NCI-H524 (cell line): ENCODE measurements around the gene CST9.
"Not testable (repeated sequence)": the region's sequence is repeated elsewhere in the genome, so short reads cannot be mapped to it uniquely, and the experiment has no call there.

ENCODE experiments used
- DNase-seq, 2 experiments: peaks; one replicate each; lab custom pipeline; 2025; lab: John Stamatoyannopoulos, UW

CST9 gene

DNA sequence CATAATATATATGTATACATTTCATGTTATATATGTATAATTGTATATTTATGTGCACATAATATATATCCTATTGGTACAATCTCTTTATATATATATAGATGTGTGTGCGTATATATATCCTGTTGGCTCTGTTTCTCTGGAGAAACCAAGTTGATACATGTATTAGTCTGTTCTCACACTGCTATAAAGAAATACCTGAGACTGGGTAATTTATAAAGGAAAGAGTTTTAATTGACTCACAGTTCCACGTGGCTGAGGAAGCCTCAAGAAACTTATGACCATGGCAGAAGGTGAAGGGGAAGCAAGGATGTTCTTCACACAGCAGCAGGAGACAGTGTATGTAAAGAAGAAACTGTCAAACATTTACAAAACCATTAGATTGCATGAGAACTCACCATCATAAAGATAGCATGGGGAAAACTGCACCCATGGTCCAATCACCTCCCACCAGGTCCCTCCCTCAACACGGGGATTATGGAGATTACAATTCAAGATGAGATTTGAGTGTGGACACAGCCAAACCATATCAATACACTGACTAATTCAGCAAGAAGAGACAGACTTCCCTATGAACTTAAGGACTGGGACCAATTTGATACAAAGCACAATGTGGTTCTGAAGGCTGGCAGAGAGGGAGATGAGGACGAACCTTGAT, 18.1 kb upstream of the CST9 start:
- DNase-seq: no peak

DNA sequence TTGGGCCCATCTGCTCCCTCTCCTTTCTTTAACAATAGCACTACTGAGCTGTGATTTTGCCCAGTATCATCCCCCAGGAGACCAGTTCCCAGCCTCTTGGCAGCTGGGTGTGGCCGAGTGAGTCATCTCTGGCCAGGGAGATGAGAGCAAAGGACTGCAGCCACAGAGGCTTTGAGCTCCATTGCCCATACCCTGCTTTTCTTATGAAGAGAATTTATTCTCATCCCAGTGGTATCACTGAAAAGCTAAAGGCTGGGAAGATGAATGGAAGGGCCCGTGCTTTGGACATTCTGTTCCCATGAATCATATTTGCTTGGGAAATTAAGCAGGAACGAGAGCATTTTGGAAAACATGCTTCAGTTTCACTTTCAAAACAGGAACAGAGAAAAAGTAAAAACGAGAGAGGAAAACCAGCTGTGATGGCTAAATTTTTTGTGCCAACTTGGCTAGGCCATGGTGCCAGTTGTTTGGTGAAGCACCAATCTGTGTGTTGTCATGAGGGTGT, 17.2 kb upstream of the CST9 start:
- DNase-seq: peak in 1 of 2 experiments; percentile 60

DNA sequence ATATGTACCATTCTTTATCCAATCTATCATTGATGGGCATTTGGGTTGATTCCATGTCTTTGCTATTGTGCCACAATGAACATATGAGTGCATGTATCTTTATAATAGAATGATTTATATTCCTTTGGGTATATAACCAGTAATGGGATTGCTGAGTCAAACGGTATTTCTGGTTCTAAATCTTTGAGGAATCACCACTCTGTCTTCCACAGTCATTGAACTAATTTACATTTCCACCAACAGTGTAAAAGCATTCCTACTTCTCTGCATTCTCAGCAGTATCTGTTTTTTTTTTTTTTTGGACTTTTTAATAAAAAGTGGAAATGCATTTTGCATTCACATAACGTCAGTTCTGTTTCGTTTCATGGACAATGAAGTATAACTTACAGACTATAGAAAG, 16.7 kb upstream of the CST9 start:
- DNase-seq: not testable (repeated sequence)

DNA sequence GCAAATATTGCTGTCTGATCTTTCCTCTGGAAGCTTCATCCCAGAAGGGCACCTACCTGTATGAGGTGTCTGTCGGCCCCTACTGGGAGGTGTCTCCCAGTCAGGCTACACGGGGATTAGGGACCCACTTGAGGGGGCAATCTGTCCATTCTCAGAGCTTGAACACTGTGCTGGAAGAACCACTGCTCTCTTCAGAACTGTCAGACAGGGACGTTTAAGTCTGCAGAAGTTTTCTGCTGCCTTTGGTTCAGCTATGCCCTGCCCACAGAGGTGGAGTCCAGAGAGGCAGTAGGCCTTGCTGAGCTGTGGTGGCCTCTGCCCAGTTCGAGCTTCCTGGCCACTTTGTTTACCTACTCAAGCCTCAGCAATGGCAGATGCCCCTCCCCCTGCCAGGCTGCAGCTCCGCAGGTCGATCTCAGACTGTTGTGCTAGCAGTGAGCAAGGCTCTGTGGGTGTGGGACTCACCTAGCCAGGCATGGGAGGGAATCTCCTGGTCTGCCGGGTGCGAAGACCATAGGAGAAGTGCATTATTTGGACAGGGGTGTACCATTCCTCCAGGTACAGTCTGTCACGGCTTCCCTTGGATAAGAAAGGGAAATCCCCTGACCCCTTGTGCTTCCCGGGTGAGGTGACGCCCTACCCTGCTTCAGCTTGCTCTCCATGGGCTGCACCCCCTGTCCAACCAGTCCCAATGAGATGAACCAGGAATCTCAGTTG, 15.1 kb upstream of the CST9 start:
- DNase-seq: not testable (repeated sequence)

DNA sequence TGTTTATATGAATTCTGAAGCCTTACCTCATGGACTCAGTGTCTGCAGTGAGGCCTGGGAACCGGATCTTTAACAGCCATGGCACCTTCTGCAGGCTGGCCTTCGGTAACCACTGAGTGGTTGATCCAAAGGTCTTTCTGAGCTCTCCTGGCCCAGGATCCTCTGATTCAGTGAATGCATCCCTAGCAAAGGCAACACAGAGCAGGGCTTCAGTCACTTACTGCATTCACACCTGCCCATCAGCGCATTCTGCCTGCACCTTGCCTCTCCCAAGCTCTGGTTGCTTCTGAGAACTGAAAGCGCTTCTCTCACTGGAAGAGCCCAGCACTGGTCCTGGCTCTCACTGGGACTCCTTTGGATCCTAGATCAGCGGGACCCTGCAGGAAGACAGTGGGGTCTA, 8.4 kb upstream of the CST9 start:
- DNase-seq: no peak

DNA sequence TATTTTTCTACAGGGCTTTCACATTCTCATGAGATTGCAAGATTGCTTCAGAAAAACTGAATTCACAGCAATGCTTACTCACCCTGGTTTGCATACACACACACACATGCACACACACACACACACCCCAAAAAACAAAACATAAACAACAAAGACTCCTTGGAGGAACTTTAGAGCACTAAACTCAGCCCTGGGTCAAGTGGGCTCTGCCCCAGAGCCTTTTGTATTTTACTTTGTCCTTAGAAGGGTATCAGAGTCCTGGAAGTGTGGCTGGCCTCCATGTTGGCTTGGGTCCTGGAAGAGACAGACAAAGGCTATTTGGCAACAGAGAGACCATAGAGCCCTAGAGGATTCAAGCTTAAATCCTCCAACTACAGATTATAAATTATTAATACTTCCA, 8.0 kb upstream of the CST9 start:
- DNase-seq: no peak

DNA sequence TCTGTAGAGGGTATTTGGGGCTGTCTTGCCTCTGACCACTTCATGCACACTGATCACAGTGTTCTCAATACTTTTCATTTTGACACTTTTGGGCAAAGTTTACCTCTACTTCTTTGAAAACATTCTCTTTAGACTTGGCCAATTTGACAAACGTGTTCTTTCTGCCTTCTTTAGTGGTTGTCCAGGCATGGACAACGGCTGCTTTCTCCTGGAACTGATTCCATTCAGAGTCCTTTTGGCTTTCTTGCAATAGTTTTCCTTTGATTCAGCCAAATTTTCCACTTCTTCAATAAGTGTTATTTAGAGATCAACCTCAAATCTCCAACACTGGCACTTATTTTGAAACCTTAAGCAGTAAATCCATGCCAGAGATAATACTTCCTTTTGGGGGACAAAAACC, 6.7 kb upstream of the CST9 start:
- DNase-seq: no peak

DNA sequence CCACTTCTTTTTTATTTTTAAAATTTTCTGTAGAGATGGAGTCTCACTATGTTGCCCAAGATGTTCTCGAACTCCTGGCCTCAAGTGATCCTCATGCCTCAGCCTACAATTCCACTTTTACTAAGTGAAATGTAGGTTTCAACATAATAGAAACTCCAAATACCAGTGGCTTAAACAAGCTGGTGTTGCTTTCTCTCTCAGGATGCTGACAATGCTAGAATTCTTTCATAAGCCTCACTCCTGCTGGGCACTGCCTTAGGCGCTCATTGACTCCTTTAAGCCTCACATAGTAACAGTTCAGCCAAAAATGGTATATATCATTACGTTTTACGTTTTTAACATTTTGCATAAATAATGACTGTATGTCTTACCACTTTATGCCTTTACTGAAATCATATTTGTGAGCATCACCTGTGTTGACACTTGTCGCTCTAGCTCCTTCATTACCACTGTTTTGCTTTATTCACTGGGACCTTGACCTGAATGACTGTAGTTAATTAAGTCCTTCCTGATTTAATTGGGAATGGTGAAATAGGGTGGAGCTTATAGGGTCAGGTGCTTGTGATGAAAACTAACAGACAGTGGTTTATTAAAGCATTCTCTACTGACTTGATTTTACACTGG, 3.9 kb upstream of the CST9 start:
- no peak for DNase-seq

DNA sequence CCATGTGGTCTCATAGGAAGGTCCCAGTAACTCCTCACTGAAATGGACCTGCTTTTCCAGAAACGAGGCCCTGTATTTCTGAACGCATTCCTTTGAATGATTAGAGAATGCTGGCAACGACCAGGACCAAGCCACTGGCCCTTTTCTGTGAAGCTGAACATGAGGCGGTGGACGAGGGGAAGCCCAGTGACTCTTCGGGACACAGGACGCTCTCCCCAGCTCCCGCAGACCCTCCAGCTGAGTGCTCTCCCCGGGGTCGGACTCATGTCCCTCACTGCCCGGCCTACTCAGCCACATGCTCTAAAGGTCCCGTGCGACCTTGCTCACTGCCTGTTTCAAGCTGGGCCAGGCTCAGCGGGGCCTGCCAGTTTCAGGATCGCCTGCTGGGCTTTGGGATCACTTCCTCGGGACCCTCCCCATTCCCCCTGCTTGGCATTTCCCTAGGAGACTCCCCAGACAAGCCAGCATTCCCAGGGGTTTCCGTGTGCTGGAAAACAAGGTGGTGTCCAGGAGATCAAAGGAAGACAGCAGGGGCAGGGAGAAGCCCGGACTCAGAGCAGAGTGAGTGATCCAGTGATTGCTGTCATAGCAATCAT, 2.6 kb upstream of the CST9 start:
- no peak for DNase-seq

DNA sequence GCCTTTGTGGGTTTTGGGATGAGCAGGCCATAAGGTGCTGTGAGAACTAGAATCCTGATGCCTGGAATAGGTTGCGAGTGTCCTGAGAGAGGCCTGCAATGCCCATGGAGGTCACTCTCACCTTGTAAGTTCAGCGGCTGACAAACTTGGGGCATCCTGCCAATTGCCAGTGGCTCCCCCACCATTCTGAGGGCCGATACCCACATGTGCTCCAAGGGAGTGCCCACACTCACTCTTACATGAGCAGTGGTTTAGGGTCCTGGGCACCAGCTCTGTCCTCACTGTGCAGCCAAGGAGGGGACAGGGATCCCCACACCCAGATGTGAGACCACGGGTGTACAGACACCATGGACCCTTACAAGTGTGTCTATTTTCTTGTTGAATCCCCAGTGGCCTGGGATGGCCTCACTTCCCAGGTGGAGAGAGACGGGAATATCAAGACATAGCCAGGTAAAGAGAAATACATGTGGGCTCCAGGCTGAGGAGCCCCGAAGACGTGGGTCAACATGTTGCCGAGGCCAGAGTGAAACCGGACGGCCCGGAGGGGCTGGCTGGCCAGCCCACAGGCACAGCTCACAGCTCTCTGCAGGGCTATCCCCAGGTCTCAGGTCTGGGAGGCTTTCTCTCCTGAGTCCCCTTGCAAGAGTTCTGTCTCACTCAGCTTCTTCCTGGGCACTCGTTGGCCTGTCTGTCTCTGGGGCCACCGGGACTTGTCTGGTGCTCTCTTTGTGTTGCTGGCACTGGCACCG, 2.0 kb upstream of the CST9 start:
- DNase-seq: no peak

DNA sequence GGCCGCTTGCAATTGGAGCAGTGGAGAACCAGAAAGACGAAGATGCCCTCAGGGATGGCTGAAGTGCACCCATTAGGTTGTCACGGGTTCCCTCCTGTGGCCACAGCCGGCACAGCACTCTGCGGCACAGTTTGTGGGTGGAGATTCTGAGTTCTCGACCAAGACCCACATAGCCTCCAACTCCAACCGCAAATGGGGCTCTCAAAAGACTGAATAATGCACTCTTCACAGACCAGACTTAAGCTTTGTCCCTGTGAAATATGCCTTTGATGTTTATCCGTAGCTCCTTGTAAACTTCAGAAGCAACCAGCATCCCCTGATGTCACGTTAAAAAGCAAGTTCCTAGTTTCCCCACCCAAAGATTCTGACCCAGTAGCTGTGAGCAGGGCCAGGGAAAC, 934 bp upstream of the CST9 start:
- DNase-seq: peak; percentile 64 to 77

DNA sequence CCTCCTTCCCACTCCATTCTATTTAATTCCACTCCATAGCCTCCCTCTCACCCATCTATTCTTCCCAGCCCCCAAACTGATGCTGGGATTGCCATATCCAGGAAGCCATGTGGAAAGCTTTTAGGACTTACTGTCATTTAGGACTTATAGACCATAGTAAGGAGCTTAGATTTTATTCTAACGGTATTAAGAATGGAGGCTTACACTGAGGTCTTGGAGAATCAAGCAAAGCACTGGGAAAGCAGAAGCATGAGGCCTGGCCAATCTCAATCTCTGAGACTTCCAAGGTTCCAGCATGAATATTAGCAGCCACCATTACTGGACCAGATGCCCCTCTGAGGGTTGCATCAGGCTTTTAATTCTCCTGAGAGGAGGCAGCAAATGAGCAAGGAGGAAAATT, 1.4 kb downstream of the CST9 start:
- no peak for DNase-seq

DNA sequence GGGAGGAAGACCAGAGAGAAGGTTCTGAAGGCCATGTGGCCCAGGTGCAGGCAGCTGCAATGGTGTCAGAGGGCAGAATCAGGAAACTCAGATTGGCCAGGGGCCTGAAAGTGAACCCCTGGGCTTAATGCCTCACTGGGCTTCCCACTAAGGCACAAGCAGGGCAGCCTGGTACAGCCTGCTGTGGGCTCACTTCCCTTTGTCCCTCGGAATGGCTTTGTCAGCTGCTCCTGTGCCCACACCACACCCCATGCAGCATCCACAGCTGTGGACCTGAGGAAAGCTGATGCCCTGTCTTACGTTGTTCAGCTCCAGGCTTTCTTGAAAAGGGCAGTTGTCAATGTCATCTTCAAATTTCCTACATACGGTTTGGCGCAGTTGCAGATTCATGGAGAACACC, 2.4 kb downstream of the CST9 start:
- DNase-seq: no peak

DNA sequence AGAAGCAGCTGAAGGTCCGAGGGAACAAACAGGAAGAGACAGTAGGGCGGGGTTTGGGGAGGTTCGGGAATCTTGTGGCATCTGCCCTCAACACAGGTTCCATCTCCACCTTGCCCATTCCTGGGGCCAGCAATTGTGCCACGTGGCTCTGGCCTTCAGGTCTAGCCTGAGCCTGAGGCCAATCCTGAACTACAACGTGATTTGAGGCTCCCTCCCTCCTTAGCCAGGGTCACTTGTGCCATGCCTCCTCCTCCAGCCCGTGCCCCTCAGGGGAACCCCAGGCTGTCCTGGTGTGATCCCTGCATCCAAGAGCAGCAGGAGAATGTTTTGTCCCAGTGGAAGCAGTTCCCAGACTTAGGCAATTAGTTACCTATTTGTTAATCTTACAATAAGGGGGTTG, 3.0 kb downstream of the CST9 start:
- DNase-seq: no peak

DNA sequence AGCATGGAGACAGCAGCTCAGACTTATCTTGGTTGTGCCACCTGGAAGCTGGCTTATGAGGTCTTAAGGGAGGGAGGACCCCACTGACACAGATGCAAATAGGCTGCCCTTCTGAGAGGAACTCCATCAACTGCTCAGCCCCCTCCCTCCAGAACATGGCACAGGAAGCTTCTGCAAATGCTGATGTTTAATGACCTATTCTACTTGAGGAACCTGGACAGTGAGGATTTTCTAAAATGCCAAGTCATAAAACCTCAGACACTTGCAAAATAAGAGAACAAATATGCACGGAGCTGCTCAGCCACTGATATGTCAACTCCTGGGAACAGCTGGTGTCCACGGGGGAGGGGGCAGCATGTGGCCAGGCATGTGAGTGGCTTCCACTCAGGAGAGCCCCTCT, 3.5 kb downstream of the CST9 start:
- no peak for DNase-seq

DNA sequence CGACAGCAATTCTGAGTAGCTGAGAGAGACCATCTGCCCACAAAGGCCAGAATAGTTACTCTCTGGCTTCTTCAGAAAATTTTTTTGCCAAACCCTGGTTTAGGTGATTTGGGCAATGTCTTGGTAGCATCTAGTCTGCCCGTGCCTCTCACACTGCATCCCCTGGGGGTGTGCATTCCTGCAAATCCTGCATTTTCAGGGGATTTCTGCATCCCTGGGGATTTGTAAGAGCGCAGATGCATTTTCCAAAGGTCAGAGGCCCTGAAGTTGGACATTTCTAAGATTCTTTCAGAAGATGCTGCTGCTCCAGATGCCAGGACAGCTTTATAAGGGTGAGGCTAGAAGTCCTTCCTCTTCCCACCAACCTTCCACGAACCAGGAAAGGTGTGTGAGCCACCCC, 4.0 kb downstream of the CST9 start:
- DNase-seq: no peak

DNA sequence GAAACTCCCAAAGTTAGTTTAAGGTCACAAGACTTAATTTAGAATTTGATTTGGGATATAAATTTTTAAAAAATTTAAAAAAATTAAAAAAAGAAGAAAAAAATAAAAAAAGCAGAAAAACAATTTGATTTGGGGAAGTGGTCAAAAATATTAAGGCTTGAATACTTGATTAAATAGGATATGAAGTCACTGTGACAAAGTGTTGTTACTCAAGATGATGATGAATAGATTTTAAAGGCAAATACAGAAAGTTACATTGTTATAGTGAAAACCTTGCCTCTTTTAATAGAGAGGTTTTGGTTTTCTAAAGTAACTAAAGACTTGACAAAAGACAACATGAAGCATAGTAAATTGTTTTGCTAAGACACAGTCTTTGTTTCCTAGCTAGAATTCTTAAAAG, 7.2 kb downstream of the CST9 start:
- DNase-seq: no peak

DNA sequence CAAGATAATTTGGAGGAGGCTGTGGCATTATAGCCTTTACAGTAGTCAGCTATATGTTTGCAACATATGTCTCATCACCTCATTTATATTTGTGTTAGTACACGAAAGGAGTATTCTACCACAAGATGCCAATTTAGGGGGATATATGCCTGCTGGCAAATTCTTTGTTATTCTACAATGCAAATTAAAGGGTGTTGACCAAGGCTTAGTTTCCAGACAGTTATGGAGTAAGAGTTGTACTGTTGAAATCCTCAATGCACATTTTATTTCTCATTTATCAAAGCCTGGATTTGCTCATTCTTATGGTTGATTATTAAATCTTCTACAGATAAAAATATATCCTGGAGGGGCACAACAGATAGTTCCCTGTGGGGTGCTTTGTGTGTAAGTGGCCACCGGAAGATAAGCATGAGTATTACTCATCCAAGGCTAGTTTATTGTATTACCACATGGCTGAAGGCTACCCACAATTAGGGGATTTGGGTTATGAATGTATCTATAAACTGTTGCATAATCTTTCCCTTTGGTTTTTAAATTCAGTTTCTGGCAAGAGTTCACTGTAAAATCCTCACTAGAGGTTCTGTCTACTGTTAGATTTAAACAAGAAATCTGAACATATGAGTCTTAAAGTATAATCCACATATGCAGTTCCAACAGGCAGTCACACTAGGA, 9.0 kb downstream of the CST9 start:
- no peak for DNase-seq

DNA sequence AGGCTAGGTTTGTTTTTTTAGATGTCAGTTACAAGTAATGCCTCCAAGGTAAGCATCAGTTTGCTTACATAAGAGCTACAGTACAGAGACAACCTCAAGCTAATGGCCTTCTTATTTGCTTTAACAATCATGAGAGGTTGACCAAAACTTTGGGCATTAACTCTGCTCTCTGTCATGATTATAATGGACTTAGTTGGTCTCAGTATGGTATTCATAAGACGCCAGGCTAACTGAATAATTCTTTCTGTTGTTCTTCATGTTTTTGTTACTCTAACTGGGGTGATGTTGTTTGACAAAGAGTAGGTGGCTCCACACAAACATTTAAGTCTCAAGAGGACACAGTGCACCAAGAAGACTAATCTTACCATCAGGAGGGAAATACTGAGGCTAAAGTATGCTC, 9.8 kb downstream of the CST9 start:
- no peak for DNase-seq

DNA sequence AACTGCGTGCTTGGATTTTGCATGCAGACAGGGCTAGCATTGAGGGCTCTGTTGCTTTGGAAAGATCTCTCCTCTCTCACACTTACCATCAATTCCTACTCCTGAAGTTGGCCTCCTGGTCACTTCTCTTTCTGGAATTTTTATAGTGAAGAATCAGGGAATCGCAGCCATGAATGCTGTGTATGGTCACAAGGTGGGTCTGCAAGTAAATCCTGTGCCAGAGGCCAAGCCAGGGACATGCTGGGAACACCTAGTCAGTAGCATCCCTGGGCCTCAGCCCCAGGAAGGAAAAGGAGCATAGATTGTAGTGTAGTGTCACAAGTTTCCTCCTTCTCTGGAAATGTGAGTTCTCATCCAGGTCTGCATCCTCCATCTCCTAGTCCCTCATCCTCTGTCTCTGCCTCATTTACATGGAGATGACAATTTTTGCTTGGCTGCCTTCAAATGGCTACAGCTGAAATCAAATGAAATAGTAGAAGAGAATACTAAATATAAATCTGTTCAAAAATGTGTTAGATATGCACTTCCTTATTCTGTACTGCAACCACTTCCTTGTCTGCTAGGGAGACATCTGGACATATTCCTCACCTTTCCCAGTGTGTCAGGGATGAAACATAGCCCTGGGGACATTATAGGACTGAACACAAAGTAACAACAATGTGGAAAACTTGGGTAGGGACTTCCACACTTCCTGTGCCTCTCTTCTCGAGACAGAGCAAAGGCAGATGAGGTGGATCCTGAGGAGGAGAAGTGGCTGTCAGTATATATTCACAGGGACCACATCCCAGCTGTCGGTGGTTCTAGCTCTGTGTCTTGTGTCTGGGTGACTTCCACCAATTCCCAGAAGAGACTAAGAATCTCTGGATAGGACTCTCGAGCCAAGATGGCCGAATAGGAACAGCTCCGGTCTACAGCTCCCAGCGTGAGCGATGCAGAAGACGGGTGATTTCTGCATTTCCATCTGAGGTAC, 17.0 kb downstream of the CST9 start:
- peak in 1 of 2 experiments; percentile 6 for DNase-seq
